Posterior cingulate gyrus (tissue), 11 donors: ENCODE measurements around the gene BICRAL.
A peak's percentile ranks its signal among the peaks of the same experiment; 100 is the strongest.

Experiments
- DNase-seq, 10 donors: peaks; one replicate each; pipeline versions ENCODE4 v3.0.0 to v3.0.0-alpha.2; 2020 to 2021; ENCODE audit warnings: mixed read lengths in 3 of 10
- intact Hi-C: fragments of 100-400 bp; cut with DNase I; formaldehyde crosslinking; loops from one replicate; pipeline ENCODE4 v1.15.1; 2023

Gene BICRAL

GRCh38 chr6:42820512-42821340 lies 38.9 kb downstream of the BICRAL start:
- DNase-seq = peak in 2 of 10 donors; percentile 17 to 23
- intact Hi-C loops = no loop called here

GRCh38 chr6:42821341-42821668 lies 39.5 kb downstream of the BICRAL start:
- peak in 1 of 10 donors; percentile 27 for DNase-seq
- intact Hi-C loops = no loop called here

GRCh38 chr6:42821846-42822245 lies 40.0 kb downstream of the BICRAL start:
- intact Hi-C loops = no loop called here

GRCh38 chr6:42829561-42830092 lies 47.8 kb downstream of the BICRAL start:
- intact Hi-C loops = no loop called here
- no peak for DNase-seq

More at GRCh38 chr6:42821846-42822245, 40.0 kb downstream of the BICRAL start:
- no peak for DNase-seq

- intact Hi-C loops = no loop called here
- DNase-seq = no peak
Observed at GRCh38 chr6:42831237-42831636, 49.4 kb downstream of the BICRAL start.

GRCh38 chr6:42834056-42834455 lies 52.2 kb downstream of the BICRAL start:
- DNase-seq = no peak
- intact Hi-C loops = no loop called here

GRCh38 chr6:42841844-42842584 lies 60.2 kb downstream of the BICRAL start:
- no peak for DNase-seq
- intact Hi-C loops = no loop called here

GRCh38 chr6:42845327-42845694 lies 63.5 kb downstream of the BICRAL start:
- intact Hi-C loops = no loop called here
- DNase-seq = peak in 1 of 10 donors; percentile 54

GRCh38 chr6:42846505-42846904 lies 64.7 kb downstream of the BICRAL start:
- peak in 1 of 10 donors; percentile 2 for DNase-seq
- intact Hi-C loops = no loop called here

GRCh38 chr6:42848700-42849099 lies 66.8 kb downstream of the BICRAL start:
- DNase-seq = peak in 1 of 10 donors; percentile 48
- intact Hi-C loops = no loop called here

GRCh38 chr6:42851599-42851998 lies 69.7 kb downstream of the BICRAL start:
- intact Hi-C loops = no loop called here
- peak in 1 of 10 donors; percentile 8 for DNase-seq

- intact Hi-C loops = no loop called here
- DNase-seq = no peak
Observed at GRCh38 chr6:42860036-42860435, 78.2 kb downstream of the BICRAL start.

GRCh38 chr6:42860481-42860880 lies 78.6 kb downstream of the BICRAL start:
- DNase-seq = no peak
- intact Hi-C loops = no loop called here

GRCh38 chr6:42864602-42865001 lies 82.8 kb downstream of the BICRAL start:
- DNase-seq = no peak
- intact Hi-C loops = no loop called here

- DNase-seq = no peak
- intact Hi-C loops = no loop called here
Observed at GRCh38 chr6:42870145-42870936, 88.5 kb downstream of the BICRAL start.

- no peak for DNase-seq
- intact Hi-C loops = no loop called here
Observed at GRCh38 chr6:42871711-42872110, 89.9 kb downstream of the BICRAL start.

GRCh38 chr6:42873313-42873712 lies 91.5 kb downstream of the BICRAL start:
- DNase-seq = no peak
- intact Hi-C loops = no loop called here

- intact Hi-C loops = loop anchor here (5.0 kb wide), 1 partner anchor 130 kb away; the partner anchor contains the start of gene TBCC
- DNase-seq = no peak
Observed at GRCh38 chr6:42877695-42878094, 95.8 kb downstream of the BICRAL start.

- peak; percentile 82 to 98 (median 88) for DNase-seq
- intact Hi-C loops = loop anchor here (5.0 kb wide), 1 partner anchor 132 kb away; the partner anchor contains the start of gene TBCC
Observed at GRCh38 chr6:42879372-42880239, 97.8 kb downstream of the BICRAL start, which contains the start of gene RPL7L1. TSS of gene RPL7L1 (plus strand) at chr6:42879616. CDS start at chr6:42879911, 295 bp downstream.
